Measurements from ENCODE around the gene NABP1.

GRCh38 chr2:191664823-191665677 is 12.9 kb upstream of the NABP1 start:
- TF ChIP-seq EP300 (IDR thresholded peaks at IDR 0.05) (no peak), CTCF (IDR thresholded peaks at IDR 0.05) (no peak), POLR2A (IDR thresholded peaks at IDR 0.05) (no peak)

Data from sigmoid colon (tissue), 4 donors.